Activated naive CD8-positive, alpha-beta T cell treated with anti-CD3 and anti-CD28 coated beads, Interleukin-2, amount 50 U/mL, for 16 hours (primary cell): ENCODE data around the gene TRAPPC10.
"Not testable (repeated sequence)": the region's sequence is repeated elsewhere in the genome, so short reads cannot be mapped to it uniquely, and the experiment has no call there.

Experiments used
- DNase-seq: peaks from one replicate; pipeline ENCODE4 v3.0.0-alpha.2; 2020; ENCODE audit warnings: low read depth, low spot score

The TRAPPC10 gene

GRCh38 chr21:44089001-44089911 is 77.1 kb downstream of the TRAPPC10 start:
- DNase-seq: no peak

GRCh38 chr21:44090325-44090724 is 78.2 kb downstream of the TRAPPC10 start:
- no peak for DNase-seq

GRCh38 chr21:44092211-44092610 is 80.1 kb downstream of the TRAPPC10 start:
- DNase-seq: no peak

- no peak for DNase-seq
Measured at GRCh38 chr21:44093761-44094160, 81.7 kb downstream of the TRAPPC10 start.

- DNase-seq: no peak
Measured at GRCh38 chr21:44094832-44095231, 82.7 kb downstream of the TRAPPC10 start.

- DNase-seq: not testable (repeated sequence)
Measured at GRCh38 chr21:44098507-44098906, 86.4 kb downstream of the TRAPPC10 start.

GRCh38 chr21:44098964-44099363 is 86.9 kb downstream of the TRAPPC10 start:
- DNase-seq: not testable (repeated sequence)

- not testable (repeated sequence) for DNase-seq
Measured at GRCh38 chr21:44107026-44107501, 95.0 kb downstream of the TRAPPC10 start, which contains the start of gene PWP2. Gene PWP2, plus strand, starts transcription at chr21:44107399. Its CDS starts 18 bp downstream, at chr21:44107417.

GRCh38 chr21:44107589-44107988 is 95.5 kb downstream of the TRAPPC10 start:
- not testable (repeated sequence) for DNase-seq

GRCh38 chr21:44113702-44114371 is 101.7 kb downstream of the TRAPPC10 start:
- not testable (repeated sequence) for DNase-seq

- not testable (repeated sequence) for DNase-seq
Measured at GRCh38 chr21:44122131-44122530, 110.0 kb downstream of the TRAPPC10 start.

GRCh38 chr21:44127827-44128226 is 115.7 kb downstream of the TRAPPC10 start:
- DNase-seq: not testable (repeated sequence)

- DNase-seq: not testable (repeated sequence)
Measured at GRCh38 chr21:44133715-44134057, 121.6 kb downstream of the TRAPPC10 start.

- not testable (repeated sequence) for DNase-seq
Measured at GRCh38 chr21:44134732-44135131, 122.6 kb downstream of the TRAPPC10 start.

- not testable (repeated sequence) for DNase-seq
Measured at GRCh38 chr21:44138039-44138438, 125.9 kb downstream of the TRAPPC10 start.

- not testable (repeated sequence) for DNase-seq
Measured at GRCh38 chr21:44139787-44140551, 127.9 kb downstream of the TRAPPC10 start.

GRCh38 chr21:44140552-44140932 is 128.4 kb downstream of the TRAPPC10 start:
- DNase-seq: not testable (repeated sequence)

GRCh38 chr21:44142470-44142869 is 130.4 kb downstream of the TRAPPC10 start:
- DNase-seq: not testable (repeated sequence)

GRCh38 chr21:44143380-44143779 is 131.3 kb downstream of the TRAPPC10 start:
- not testable (repeated sequence) for DNase-seq

- DNase-seq: not testable (repeated sequence)
Measured at GRCh38 chr21:44143996-44144395, 131.9 kb downstream of the TRAPPC10 start.

GRCh38 chr21:44144784-44145602 is 132.9 kb downstream of the TRAPPC10 start:
- DNase-seq: not testable (repeated sequence)
